Germinal center (tissue), 1 donor: ENCODE results near the gene SLC38A8.

Source experiments
- DNase-seq: peaks from one replicate; pipeline ENCODE4 v3.0.0; 2012; ENCODE audit warnings: mixed read lengths, low spot score

SLC38A8 gene

GRCh38 chr16:84042308-84042878, at the start of gene SLC38A8:
TSS of gene SLC38A8 (minus strand) at chr16:84042795. CDS start at chr16:84042157, 638 bp downstream.
- no peak for DNase-seq

GRCh38 chr16:84091460-84091859, 48.9 kb upstream of the SLC38A8 start:
- no peak for DNase-seq

GRCh38 chr16:84090211-84090610, 47.6 kb upstream of the SLC38A8 start:
- no peak for DNase-seq

DNA sequence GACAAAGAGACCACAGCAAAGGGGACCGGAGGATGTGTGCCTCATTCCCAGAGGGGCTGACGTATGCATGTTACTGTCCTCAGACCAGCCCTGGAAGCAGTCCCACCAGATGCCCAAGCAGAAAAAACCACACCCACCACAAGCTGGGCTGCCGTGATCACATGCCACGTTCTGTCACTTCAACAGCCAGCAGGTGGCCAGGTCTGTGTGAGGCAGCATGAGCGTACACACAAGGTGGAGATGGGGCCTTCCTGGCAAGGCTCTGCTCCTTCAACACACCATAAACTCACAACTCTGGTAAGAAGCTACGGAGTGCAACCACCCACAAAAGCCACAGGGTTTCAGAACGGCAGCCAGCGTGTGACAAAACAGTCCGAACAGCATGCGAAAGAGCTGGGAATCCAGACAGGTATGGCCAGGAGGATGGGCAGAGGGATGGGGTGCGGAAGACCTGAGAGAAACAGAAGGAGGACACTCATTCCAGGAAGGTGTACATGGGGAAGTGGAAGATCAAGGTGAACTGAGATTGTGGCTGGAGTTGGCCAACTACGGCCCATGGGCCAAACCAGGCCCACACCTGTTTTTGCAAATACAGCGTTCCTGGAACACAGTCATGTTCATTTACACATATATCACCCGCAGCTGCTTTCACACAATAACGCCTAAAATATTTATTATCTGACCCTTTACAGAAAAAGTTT, 46.2 kb upstream of the SLC38A8 start:
- peak; percentile 67 for DNase-seq

DNA sequence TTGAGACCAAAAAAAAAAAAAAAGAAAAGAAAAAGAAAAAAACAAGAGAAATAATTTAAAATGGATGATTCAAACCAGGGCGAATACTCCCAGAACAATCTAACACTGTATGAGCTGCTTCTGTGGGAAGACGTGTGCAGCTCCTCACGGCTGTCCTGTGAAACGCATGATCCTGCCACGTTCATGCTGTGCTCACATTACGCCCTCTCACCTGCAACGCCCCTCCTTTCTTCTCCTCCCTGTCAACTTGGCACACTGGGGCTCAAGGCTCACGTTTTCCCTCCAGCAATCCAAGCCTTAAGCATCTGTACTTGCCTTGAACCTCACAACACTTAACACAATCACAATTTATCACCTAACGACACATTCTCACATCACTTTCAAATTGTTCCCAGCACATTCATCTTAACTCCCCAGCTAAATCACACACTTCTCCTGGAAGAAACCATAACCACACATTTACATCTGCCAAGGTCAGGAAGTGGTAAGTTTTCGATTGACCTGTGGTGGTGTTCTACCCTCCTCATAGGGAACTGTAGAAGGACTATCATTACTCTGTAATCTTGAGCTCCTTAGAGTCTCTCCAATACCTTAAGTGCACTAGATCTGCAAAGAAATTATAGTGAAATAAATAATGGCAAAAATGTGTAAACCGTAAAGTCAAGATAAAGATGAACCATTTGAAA, 45.0 kb upstream of the SLC38A8 start:
- no peak for DNase-seq

DNA sequence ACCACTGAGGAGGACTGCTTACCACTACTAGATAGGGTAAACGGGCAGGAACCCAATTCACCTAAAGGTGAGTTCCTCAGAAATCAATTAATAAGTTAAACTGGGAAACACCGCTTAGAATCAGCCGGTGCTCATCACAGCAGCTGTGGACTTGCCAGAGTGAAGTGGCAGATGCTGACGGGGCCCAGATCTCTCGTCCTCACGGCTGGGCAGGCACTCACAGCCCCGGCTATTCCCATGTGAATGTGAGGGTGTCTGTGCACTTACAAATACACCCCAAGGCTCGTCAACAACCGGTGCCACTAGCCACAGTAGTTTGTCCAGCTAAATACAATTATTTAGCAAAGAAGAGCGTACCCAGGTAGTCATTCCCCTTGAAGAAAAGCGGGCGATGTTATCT, 44.4 kb upstream of the SLC38A8 start:
- DNase-seq = no peak

GRCh38 chr16:84086341-84086740, 43.7 kb upstream of the SLC38A8 start:
- DNase-seq = no peak

DNA sequence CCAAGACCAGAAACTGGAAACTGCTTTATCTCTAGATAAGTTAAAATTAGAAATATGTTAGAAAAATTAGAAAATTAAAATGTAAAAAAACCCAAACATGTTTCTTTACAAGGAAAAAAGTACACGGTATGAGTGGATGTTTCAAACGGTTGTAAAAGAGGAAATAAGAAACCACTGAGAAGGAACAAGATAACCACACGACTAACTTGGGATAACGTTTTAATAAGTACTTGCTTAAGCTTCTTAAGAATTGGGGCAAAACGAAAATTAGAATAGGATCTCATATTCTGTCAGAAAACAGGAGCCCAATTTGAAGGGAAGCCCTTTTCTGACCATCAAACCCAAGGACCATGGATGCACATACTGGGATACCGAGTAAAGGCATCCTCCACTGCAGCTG, 43.2 kb upstream of the SLC38A8 start:
- DNase-seq = peak; percentile 57

DNA sequence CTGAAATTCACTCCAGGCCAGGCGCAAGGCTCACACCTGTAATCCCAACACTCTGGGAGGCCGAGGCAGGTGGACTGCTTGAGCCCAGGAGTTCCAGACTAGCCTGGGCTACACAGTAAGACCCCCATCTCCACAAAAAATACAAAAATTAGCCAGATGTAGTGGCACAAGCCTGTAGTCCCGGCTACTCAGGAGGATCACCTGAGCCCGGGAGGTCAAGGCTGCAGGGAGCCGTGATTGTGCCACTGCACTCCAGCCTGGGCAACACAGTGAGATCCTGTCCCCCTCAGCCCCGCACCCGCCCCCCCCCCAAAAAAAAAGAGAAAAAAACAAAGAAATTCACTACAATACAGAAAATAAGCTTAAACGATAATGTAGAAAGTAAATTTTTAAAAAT, 42.7 kb upstream of the SLC38A8 start:
- DNase-seq = no peak

- peak; percentile 84 for DNase-seq
Measured at GRCh38 chr16:84084570-84085270, 42.1 kb upstream of the SLC38A8 start.

DNA sequence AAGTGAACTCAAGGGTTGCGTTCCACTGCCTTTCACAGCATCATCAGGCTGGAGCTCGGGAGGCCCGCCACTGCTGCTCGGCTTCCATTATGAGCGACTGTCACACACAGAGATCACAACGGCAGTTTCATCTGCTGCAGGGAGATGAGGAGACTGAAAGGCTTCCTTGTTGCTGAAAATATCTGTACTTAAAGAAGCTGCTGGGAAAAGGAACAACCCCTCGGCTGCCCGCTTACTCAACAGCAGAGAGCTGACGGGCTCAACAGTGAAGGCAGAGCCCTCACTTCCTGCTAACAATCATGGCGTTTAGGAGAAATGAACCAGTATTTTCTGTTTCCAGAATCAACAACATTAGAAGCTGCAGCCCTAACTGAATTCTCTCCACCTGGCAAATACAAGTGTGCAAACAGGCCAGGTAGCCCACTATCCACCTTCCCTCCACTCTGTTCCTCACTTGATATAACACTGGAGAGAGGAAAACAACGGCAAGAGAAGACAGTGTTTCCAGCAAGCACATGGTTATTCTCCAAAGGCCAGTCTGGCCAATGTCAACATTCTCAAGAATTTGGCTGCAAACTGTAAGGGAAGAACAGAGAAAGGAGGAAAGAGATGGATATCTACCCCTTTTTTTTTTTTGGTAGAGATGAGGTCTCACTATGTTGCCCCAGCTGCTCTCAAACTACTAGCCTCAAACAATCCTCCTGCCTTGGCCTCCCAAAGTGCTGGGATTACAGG, 40.4 kb upstream of the SLC38A8 start:
- no peak for DNase-seq

DNA sequence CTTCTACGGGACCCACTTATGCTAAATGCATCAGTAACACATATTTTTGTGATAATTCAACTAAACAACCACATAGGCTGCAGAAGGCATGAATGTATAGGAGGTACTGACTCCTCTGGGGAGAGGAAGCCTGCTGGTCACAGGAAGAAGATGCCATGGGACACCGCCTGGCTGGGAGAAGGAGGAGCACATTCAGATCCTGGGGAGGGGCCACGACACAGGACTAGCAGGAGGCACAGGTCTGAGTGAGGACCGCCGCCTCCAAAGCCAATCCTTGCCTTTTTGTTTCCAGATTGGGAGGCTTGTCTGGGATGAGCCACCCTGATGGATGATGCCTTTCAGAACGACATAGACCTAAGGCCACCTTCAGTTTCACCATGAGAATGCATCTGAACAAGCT, 39.5 kb upstream of the SLC38A8 start:
- no peak for DNase-seq

DNA sequence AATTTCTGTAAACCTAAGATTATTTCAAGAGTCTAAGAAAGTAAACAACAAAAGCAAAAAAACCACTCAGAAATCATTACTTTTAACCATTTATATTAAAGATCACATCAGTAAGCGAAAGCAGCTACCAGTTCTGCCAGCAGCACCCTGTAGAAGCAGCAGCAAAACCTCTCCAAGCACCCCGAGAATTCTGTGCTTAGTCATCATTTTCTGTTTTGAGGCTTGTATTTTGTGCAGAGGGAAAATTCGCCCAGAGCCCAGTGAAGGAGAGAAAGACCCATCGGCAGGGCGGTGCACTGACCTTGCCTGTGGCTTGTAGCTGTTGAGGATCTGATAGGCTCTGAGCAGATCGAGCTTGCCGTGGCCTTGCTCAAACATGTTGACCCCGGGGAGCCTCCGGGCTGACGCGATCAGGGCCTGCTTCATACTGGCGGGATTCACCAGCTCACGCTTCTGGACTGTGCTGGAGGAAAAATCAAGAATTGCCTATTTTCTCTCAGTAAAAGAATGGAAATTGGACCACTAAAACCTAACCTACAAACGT, 38.9 kb upstream of the SLC38A8 start:
- no peak for DNase-seq

GRCh38 chr16:84080813-84081212, 38.2 kb upstream of the SLC38A8 start:
- no peak for DNase-seq

DNA sequence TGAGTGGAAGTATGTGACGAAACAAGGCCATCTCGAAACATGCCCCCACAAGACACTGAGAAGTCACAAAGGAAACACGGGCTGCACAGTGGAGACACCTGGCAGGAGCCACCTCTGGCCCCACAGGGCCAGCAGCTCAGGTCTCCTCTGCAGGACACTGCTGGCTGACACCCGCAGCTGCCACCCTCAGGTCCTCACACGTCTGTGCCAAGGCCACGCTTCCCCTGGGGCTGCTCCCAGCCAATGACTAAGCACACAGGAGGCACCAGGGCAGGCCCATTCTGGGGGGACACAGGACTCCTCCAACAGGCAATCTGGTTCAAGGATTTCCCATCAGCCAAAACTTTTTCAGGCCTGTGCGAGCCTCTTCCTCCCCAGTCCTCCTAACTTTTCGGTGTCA, 37.8 kb upstream of the SLC38A8 start:
- no peak for DNase-seq

DNA sequence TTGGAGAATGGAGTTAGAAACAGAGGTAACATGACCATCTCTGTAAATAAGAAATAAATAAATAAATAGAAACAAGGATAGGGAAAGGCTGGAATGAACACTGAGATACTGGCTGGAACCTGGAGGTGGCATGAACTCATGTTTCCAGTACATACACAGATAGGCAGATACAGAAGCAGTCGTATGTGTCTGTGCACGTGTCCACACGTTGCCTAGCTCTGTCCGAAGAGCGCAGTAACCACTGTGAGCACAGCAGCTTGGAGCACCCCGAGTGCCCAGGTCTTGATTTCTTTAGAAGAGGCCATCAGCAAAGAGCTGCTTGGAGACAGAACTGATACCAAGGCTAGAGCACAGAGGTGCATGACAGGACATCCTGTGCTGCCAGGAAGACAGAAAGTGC, 37.1 kb upstream of the SLC38A8 start:
- no peak for DNase-seq

DNA sequence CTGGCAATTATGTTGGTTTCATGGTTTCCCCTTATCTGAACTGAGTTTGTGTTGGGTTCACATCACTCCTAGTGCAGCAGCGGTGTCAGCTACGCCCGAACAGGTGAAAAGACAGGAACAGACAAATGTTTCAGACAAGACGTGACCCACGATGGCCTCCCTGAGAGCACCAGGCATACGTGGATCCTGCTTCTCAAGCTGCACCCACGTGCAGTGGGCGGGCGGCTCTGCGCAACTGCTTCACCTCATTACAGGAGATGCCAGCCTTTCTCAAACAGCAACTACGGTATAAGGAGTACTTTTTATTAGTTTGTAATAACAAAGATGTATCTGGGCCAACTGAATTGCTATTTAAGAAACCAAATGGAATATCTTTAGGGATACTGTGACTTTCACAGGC, 32.8 kb upstream of the SLC38A8 start:
- no peak for DNase-seq

GRCh38 chr16:84074721-84075120, 32.1 kb upstream of the SLC38A8 start:
- no peak for DNase-seq

- no peak for DNase-seq
Measured at GRCh38 chr16:84072014-84072413, 29.4 kb upstream of the SLC38A8 start.

GRCh38 chr16:84071121-84071520, 28.5 kb upstream of the SLC38A8 start:
- DNase-seq = no peak

- DNase-seq = no peak
Measured at GRCh38 chr16:84069540-84069939, 26.9 kb upstream of the SLC38A8 start.
